HG02981 (cell line): ENCODE results near the gene COL9A3.

ENCODE experiments used
- ATAC-seq: cut with Tn5 transposase; IDR thresholded peaks from one replicate; pipeline ENCODE4 v1.9.1; 2021; ENCODE audit warnings: mild to moderate bottlenecking, moderate library complexity; ENCODE audit not compliant: unreplicated experiment

COL9A3 gene

DNA sequence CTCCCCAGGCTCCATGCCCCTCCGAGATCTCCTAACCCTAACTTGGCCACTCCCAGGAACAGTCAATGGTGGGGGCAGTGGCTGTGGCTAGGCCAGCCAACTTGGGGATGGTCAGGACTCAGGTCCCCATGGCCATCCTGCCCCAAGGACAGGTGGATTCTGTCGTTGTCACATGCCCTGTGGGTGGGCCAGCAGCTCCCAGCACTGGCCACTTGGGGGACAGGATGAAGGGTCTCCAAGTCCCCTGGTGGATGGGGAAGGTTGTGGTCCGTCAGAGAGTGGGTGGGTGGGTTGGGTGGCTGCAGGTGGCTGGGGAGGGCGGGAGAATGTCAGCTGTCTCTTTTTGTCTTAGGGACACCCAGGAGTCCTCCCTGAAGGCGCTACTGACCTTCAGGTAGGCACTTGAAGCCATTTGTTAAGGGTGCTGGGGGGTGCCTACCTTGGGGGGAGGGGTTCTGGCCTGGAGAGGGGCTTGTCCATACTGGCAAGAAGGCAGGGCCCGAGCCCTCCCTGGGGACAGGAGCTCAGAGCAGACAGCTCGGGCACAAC lies 5.5 kb downstream of the COL9A3 start:
- no peak for ATAC-seq

DNA sequence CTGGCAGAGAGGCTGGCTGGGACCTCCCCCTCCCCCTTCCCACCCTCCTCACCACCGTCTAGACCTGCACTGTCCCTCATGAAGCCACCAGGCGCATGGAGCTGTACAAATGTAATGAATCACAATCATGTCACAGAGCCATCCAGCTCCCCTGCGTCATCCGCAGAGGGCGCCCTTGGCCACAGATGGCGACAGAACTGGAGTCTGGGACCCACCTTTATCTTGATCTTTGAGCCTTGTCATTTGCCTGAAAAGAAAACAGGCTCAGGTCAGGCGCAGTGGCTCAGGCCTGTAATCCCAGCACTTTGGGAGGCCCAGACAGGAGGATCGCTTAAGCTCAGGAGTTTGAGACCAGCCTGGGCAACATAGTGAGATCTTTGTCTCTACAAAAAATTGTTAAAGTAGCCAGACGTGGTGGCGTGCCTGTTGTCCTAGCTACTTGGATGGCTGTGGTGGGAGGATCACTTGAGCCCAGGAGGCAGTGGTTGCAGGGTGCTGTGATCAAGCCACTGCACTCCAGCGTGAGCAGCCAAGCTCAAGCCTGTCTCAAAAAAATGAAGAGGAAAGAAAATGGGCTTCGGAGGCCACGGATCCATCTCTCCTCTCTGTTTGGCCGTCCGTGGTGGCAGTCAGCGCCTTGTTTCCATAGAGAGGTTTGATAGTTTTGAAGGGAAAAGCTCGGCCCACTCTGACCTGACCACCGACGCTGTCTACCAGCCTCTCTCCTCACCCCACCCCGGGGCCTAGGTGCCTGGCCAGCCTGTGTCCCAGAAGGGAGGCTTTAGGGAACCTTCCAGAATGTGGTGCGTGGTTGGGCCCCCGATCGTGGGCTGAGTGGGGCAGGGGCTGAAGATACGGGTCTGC lies 6.2 kb downstream of the COL9A3 start:
- no peak for ATAC-seq

DNA sequence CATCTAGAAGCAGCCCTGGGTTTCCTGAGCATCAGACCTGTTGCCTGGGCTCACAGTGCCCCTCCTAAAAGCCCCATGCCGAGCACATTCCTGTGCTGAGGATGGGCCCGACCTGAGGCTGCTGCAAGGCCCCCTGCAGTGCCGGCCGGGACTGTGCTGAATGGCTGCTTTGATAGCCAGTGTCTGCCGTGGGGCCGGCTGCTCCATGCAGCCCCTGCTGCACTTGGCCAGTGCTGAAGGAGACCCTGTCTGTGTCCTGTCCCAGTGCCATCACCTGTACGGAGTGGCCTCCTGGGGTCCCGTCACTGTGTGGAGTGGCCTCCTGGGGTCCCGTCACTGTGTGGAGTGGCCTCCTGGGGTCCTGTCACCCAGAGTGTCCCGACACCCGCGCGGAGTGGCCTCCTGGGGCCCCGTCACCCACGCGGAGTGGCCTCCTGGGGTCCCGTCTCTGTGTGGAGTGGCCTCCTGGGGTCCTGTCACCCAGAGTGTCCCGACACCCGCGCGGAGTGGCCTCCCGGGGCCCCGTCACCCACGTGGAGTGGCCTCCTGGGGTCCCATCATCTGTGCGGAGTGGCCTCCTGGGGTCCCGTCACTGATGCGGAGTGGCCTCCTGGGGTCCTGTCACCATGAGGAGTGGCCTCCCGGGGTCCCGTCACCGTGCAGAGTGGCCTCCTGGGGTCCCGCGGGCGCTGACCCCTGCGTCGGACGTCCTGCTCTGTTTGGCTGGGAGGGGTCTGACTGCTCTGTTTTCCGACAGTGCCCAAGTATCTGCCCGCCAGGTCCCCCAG lies 7.0 kb downstream of the COL9A3 start:
- ATAC-seq, result no peak

DNA sequence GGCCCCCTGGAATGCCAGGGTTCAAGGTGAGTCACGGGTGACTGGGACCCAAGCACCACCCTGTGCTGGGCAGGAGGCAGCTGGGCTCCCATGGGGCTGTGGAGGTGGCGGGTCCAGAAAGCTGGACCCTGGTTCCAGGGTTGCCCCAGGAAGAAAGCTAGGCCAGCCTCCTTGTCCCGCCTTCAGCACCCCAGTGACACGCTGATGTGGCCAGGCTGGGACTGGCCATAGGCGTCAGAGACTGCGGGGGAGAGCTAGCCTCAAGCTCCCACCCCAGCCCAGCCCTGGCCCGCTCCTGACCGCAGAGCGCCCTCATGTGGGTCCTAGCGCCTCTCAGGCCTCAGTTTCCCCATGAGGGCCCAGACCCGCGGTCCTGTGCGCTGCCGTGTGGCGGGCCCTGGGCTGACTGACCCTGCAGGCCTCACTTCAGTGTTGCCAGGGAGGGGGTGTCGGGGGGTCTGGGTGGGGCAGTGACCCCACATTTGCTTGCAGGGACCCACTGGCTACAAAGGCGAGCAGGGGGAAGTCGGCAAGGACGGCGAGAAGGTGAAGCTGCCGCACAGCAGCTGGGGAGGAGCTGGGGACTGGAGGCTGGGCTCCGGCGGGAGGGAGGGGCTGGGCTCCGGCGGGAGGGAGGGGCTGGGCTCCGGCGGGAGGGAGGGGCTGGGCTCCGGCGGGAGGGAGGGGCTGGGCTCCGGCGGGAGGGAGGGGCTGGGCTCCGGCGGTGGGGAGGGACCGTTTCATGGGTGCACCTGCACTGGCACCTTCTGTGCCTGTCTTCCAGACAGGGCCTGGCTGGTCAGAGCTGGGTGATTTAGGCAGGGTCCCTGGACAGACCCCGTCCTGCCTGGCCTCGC lies 7.9 kb downstream of the COL9A3 start:
- ATAC-seq, result no peak

DNA sequence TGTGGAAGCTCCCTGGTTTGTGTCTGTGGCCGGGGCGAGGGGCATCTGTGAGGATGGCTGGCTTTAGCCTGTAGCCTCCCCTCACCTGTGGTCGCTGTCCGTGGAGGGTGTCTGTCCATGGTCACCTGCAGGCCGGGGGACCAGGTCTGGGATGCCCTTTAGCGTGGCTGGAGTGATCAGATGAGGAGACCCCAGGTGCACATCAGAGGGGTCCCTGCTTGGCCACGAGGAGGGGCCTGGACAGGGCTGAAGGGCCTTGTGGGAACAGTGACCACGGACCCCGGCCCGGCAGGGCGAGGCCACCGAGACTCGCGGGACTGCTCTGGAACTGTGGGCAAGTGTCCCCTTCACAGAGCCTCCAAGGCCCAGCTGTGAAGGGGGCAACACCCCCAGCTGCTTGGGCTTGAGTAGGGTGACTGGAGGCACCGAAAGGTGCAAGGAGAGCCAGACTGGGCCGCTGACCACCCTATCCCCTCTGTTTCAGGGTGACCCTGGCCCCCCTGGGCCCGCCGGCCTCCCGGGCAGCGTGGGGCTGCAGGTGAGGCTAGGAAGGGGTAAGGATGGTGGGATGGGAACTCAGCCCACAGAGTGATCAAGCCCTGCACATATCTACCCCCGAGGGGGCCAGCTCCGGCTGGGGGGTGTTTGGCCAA lies 8.6 kb downstream of the COL9A3 start:
- no peak for ATAC-seq

DNA sequence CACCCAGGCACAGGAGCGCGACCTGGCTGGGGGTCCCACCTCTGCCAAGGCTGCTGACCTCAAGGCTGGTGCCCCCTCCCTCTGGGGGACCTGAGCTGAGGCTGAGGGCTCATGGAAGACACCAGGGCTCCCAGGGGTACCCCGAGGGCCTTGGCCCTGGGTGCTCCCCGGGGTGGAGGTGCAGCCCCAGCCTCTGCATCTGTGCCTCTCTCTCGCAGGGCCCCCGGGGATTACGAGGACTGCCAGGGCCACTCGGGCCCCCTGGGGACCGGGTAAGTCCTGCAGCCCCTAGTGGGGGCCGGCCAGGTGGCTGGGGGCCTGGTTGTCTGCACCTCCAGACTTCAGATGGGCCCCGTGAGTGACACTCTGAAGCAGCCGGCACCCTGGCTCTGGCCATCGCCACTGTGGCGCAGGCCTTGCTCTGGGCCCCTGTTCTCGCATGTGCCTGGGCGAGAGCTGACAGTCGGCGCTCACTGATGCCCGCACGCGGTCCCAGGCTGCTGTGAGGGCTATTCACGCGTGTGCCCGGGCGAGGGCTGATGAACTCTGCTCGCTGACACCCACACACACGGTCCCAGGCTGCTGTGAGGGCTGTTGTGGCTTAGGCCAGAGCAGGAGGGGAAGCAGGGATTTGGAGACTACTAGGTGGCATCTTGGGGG lies 9.3 kb downstream of the COL9A3 start:
- ATAC-seq, result no peak

DNA sequence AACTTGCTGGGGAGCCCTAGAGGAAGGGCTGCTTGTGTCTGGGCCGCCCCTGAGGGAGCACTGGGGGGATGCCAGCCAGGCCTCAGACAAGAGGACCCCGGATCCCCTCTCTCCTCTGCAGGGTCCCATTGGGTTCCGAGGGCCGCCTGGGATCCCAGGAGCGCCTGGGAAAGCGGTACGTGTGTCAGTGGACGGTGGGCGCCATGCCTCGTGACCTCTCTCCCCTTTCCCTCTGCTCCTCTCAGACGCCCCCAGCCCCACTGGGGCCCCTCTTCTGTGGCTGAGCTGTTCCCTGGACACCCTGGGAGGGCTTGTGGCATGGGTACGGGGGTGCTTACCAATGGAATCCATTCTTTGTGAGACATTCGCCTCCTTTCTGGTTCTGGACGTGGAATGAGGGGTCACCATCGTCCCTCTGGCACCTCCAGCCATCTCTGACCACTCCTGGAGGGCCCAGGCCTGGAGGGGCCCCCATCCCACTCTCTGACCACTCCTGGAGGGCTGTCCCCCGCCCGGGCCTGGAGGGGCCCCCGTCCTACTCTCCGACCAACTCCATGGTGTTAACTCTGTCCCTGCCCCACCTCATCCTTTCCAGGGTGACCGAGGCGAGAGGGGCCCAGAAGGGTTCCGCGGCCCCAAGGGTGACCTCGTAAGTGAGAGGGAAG lies 9.9 kb downstream of the COL9A3 start:
- no peak for ATAC-seq

DNA sequence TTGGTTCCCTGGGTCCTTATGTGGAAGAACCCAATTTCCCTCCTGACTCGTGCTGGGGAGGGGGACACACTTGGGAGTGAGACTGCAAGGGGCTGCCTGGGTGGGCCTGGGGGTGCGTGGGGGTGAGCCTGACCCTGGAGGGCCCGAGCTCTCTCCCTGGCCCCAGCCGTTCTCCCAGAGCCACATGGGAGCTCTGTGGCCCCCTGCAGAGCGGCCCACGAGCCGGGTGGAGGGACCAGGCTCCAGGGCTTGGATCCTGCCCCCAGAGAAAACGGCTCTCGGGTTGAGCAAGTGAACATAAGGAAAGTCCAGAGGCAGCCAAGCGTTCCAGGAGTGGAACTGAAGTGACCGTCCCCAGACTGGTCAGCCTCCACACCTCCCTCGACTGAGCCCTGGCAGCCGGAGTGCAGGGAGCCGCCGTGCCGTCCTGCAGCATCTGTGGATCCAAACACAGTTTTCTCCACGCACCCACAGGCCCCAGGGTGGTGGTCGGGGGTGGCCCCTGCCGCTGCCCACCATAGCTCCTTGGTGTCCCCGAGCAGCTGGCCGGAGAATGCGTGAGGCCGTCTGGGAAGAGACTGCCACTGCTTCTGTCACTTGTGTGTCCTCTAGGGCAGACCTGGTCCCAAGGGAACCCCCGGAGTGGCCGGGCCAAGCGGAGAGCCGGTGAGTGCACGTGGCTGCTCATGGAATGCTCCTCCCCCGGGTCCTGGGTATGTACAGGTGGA lies 10.6 kb downstream of the COL9A3 start:
- no peak for ATAC-seq

DNA sequence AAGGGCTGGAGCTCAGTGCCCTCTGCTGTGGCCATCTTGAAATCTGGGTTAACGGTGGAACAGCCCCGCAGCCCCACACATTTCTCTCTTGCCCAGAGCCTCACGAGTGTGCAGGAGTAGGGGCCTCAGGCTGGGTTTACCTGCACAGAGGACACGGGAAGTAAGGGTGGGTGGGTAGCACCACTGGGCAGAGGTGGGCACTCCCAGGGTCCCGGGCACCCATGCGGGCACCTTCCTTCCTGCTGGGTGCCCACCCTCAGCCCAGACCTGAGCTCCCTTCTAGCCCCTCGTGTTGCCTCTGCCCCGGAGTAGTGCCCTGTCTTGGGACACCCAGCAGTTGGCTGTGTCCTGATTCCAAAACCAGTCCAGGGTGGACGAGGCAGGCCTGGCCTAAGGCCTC lies 11.2 kb downstream of the COL9A3 start:
- ATAC-seq, result no peak

DNA sequence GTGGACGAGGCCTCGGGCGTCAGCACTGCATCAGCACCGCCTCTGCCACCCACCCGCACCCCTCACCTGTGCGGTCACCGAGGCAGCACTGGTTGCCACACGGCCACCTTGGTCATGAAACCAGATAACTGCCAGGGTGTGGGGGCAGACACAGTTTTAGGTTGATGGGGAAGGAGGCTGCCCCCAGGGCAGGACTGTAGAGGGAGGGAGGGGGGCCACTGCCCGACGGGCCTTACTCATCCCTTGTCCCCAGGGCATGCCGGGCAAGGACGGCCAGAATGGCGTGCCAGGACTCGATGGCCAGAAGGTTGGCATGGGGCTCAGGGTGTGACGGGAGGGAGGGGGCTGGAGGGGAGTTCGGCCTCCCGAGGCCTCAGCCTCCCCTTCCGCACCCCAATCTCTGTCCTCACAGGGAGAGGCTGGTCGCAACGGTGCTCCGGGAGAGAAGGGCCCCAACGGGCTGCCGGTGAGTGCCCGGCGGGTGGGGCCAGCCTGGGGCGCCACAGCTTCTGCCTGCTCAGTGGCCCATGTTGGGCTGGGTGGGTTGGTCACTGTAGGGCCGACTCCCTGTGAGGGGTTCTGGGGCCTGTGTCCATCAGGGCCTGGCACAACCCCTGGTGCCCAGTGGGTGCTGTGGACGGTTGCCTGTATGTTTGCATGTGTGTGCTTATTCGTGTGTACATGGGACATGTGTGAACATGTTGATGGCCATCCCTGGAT lies 11.8 kb downstream of the COL9A3 start:
- no peak for ATAC-seq

DNA sequence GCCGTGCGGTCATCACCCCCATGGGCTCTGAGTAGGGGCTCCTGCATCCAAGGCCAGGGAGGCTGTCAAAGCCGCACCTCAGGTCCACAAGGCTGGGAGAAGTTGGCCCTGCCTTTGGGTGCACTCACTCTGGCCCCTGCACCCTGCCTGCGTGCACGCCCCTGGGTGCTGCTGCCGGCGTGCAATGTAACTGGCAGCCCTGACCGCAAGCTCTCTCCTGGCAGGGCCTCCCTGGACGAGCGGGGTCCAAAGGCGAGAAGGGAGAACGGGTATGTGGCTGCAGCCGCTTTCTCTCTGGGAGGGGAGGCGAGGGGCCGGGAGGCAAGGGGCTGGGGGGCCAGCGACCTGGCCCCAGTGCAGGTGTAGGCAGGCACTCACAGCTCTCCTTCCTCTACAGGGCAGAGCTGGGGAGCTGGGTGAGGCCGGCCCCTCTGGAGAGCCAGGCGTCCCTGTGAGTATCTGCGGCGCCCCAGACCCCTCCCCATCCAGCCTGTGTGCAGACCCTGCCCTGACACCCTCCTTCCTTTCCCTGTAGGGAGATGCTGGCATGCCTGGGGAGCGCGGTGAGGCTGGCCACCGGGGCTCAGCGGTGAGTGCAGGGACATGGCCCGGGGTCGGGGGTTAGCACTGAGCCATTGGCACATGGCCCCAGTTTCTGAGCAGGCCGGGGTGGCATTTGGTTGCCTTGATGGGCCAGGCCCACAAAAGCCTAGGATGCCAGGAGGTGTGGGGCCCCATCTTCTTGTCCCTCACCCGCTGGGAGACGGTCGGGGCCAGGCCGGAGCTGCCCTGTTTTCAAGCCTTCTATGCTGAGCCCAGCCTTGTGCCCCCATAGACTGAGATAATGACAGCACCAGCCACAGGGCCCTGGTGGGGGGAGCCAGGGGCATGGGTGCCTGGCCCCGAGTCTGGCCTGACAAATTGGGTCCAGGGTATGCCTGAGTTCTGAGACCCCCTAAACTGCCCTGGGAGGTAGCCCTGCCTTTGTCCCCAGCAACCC lies 12.7 kb downstream of the COL9A3 start:
- ATAC-seq, result no peak

DNA sequence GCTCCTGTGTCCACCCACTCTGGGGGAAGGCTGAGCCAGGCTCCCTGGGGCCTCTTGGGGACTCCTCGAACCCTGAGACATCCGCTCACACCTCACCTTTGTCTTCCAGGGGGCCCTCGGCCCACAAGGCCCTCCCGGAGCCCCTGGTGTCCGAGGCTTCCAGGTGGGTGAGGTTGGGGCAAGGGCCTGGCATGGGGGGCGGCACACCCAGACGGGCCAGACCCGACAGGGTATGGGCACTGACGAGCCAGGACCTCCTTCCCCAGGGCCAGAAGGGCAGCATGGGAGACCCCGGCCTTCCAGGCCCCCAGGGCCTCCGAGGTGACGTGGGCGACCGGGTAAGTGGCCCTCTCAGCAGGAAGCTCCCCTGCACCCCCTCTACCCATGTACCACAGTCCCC lies 13.4 kb downstream of the COL9A3 start:
- no peak for ATAC-seq

DNA sequence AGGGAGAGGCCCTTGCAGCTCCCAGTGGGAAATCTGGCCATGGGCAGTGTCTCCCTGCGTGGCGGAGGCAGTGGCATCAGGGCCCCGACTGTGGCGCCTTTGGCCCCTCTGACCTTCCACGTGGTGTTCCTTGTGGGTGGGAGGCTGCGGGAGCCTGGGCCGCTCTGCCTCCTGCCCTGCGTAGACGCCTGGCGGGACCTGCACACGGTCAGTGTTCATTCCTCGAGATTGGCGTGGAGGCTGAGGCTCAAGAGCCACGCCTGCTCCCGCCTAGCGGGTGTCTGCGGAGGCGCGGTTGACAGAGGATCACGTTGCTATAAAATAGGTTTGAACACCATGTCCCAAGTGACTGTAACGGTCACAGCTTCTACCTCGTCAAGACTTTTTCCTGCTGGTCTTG lies 14.0 kb downstream of the COL9A3 start:
- ATAC-seq, result no peak

DNA sequence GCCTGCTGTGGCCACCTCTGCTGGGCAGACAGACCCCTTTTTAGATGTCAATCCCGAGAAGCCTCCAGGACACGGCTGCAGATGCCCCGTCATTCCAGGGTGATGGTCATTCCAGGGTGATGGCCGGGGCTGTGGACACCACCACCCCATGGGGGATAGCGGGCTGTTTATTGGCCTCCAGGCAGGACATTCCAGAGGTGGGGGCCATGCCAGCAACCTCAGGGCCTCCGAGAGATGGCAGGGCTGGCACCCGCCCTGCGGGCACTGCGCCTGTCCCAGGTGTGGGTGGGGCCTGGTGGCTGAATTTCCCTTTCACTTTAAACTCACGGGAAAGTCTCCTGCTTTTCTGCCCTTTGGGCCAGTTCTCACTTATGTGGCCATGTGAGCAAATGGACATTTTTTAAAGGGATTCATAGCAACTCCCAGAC lies 14.5 kb downstream of the COL9A3 start:
- no peak for ATAC-seq

DNA sequence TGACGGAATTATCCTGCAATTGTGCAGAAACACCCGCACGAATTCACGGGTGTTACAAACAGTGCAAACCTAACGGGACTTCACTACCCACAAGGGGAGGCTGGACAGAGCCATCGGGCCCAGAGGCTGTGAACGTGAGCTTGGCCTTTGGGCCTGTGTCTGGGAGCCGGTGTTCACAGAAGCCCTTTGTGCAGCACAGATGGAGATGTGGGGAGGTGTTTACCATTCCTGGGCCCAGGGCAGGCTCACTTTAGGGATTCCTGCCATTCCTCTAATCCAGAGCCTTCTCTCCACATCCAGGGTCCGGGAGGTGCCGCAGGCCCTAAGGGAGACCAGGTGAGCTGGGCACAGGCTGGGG lies 15.0 kb downstream of the COL9A3 start:
- no peak for ATAC-seq

DNA sequence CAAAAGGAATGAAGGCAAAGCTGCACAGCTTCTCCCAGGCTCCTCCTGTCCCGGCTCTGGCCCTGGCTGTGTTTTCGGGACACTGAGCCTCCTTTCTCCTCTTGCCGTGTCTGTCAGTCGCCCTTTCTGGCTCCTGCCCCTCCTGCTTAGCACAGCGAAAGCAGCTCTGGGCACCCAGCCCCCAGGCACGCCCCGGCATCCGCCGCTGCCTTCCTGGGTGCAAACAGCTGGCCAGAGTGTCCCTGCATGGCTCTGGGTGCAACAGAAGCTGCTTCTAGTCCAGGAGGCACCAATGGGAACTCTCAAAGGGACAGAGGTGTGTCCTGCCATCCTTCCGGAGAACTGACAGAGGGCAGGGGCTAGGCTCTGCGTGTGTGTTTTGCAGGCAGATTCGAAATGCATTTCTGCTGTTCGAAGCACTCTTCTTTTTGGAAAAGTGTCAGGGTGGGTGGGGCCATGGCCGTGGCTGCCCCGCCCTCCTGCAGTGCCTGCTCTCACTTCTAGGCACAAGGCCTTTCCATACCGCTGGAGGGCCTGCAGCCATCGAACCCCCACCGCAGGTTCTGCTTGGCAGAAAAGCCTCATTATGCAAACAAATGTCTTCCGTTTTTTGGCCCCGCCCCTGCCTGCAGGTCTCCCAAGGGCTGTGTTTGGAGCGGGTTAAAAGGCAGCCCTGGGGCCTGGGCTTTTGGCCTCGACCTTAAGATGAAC lies 15.5 kb downstream of the COL9A3 start:
- ATAC-seq, result no peak
